Keratinocyte (primary cell): Measurements from ENCODE around the gene PM20D1.

Source experiments
- EZH2 ChIP-seq: IDR thresholded peaks from one replicate; pipeline ENCODE4 v1.6.1; 2012; ENCODE audit warnings: inconsistent platforms, mild to moderate bottlenecking, low read length, moderate library complexity
- TF ChIP-seq, protein P1 (sequence below), 3 experiments: IDR thresholded peaks in 1 of 3; conservative IDR thresholded peaks in 1 of 3; optimal IDR thresholded peaks in 1 of 3; 2 replicates in 2 of 3; 3 replicates in 1 of 3; pipeline versions ENCODE3 to v1.5.1; 2011; ENCODE audit warnings: low read length in 3 of 3, mild to moderate bottlenecking in 3 of 3, moderate library complexity in 2 of 3, control low read depth in 1 of 3, inconsistent platforms in 1 of 3; ENCODE audit not compliant: insufficient read depth in 2 of 3; ENCODE audit errors: extremely low read depth in 1 of 3

GRCh38 chr1:205840146-205840923 lies 9.6 kb downstream of the PM20D1 start:
- TF ChIP-seq, protein P1, sequence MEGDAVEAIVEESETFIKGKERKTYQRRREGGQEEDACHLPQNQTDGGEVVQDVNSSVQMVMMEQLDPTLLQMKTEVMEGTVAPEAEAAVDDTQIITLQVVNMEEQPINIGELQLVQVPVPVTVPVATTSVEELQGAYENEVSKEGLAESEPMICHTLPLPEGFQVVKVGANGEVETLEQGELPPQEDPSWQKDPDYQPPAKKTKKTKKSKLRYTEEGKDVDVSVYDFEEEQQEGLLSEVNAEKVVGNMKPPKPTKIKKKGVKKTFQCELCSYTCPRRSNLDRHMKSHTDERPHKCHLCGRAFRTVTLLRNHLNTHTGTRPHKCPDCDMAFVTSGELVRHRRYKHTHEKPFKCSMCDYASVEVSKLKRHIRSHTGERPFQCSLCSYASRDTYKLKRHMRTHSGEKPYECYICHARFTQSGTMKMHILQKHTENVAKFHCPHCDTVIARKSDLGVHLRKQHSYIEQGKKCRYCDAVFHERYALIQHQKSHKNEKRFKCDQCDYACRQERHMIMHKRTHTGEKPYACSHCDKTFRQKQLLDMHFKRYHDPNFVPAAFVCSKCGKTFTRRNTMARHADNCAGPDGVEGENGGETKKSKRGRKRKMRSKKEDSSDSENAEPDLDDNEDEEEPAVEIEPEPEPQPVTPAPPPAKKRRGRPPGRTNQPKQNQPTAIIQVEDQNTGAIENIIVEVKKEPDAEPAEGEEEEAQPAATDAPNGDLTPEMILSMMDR (optimal IDR thresholded peaks at IDR 0.05 in 1 of 3, IDR thresholded peaks at IDR 0.05 in 1 of 3, conservative IDR thresholded peaks at IDR 0.05 in 1 of 3; ENCODE audit: extremely low read depth in 1 of 3, insufficient read depth in 2 of 3, low read length in 3 of 3), result no peak
- no peak for TF ChIP-seq EZH2
